ENCODE data around the gene TNFSF13.
"Not testable (repeated sequence)": the region's sequence is repeated elsewhere in the genome, so short reads cannot be mapped to it uniquely, and the experiment has no call there.

TNFSF13 gene

GRCh38 chr17:7587420-7588151, 29.0 kb downstream of the TNFSF13 start:
- H3K4me3 ChIP-seq (ENCODE audit: low read depth, low read length) = peak overlapping the region; percentile 17
- DNase-seq (ENCODE audit: low read depth) = peak; percentile 83

GRCh38 chr17:7588553-7589203, 30.1 kb downstream of the TNFSF13 start:
- no peak for DNase-seq (ENCODE audit: low read depth)
- H3K4me3 ChIP-seq (ENCODE audit: low read depth, low read length) = peak overlapping the region; percentile 26

- peak overlapping the region; percentile 26 for H3K4me3 ChIP-seq (ENCODE audit: low read depth, low read length)
- no peak for DNase-seq (ENCODE audit: low read depth)
Measured at GRCh38 chr17:7589204-7589868, 30.8 kb downstream of the TNFSF13 start.

- H3K4me3 ChIP-seq (ENCODE audit: low read depth, low read length) = peak within 1 kb of the TSS; percentile 26
Measured at GRCh38 chr17:7589891-7590691, 31.5 kb downstream of the TNFSF13 start, which contains the start of gene SOX15. TSS of gene SOX15 (minus strand) at chr17:7590094. CDS start at chr17:7589676, 418 bp downstream.

GRCh38 chr17:7590743-7591142, 32.2 kb downstream of the TNFSF13 start:
- no peak overlapping the region for H3K4me3 ChIP-seq (ENCODE audit: low read depth, low read length)
- DNase-seq (ENCODE audit: low read depth) = no peak

More at GRCh38 chr17:7589891-7590691, 31.5 kb downstream of the TNFSF13 start, which contains the start of gene SOX15:
- DNase-seq (ENCODE audit: low read depth) = no peak

GRCh38 chr17:7591596-7591995, 33.0 kb downstream of the TNFSF13 start:
- no peak for DNase-seq (ENCODE audit: low read depth)
- no peak overlapping the region for H3K4me3 ChIP-seq (ENCODE audit: low read depth, low read length)

- no peak for DNase-seq (ENCODE audit: low read depth)
- no peak overlapping the region for H3K4me3 ChIP-seq (ENCODE audit: low read depth, low read length)
Measured at GRCh38 chr17:7592422-7593021, 34.0 kb downstream of the TNFSF13 start.

GRCh38 chr17:7593296-7593695, 34.7 kb downstream of the TNFSF13 start:
- DNase-seq (ENCODE audit: low read depth) = no peak
- no peak overlapping the region for H3K4me3 ChIP-seq (ENCODE audit: low read depth, low read length)

GRCh38 chr17:7597561-7597960, 39.0 kb downstream of the TNFSF13 start:
- not testable (repeated sequence) for H3K4me3 ChIP-seq (ENCODE audit: low read depth, low read length); DNase-seq (ENCODE audit: low read depth)

GRCh38 chr17:7606280-7606679, 47.7 kb downstream of the TNFSF13 start:
- no peak for DNase-seq (ENCODE audit: low read depth)
- no peak overlapping the region for H3K4me3 ChIP-seq (ENCODE audit: low read depth, low read length)

GRCh38 chr17:7610641-7611040, 52.1 kb downstream of the TNFSF13 start:
- no peak overlapping the region for H3K4me3 ChIP-seq (ENCODE audit: low read depth, low read length)
- DNase-seq (ENCODE audit: low read depth) = no peak
